ENCODE measurements around the gene NFKB1. TPM values are rescaled to one million over a fixed set of nuclear protein-coding genes. Genes with fewer than 3 reads are reported as not detected.
A peak's percentile ranks its signal among the peaks of the same experiment; 100 is the strongest.

Gene NFKB1
- total and polyA plus RNA-seq, 3 experiments from 2014 or later = 45.5 to 189 (median 185) TPM

- Mint-ChIP-seq H3K27ac (peak overlapping the region in 4 of 8 donors; percentile 14 to 71 (median 54)), H3K36me3 (peaks cover 4 to 38% (median 7%) of the 10 kb centered on the region in 3 donors), H3K4me1 (peaks cover 74 to 99% (median 94%) of the 10 kb centered on the region in 3 donors), H3K27me3 (peaks cover 0 to 2% of the 10 kb centered on the region in 2 donors), H3K4me3 (peak overlapping the region in 1 of 7 donors; percentile 33), H3K9me3 (no peaks in the 10 kb centered on the region)
- H3K27me3 ChIP-seq (ENCODE audit: insufficient read depth, low read length, poor library complexity, severe bottlenecking) = no peaks in the 10 kb centered on the region
- H3K27ac ChIP-seq (ENCODE audit: low read depth, low read length) = no peak overlapping the region
- ChIA-PET CTCF (interaction anchor here (0.5 to 1.3 kb wide), 2 partner anchors 22 to 94 kb away, joined by 3 read pairs; no protein-coding TSS in a partner anchor), POLR2A (no interaction called here)
- H3K4me3 ChIP-seq (ENCODE audit: low read length) = no peak overlapping the region
- H3K9me3 ChIP-seq (ENCODE audit: low read length) = no peaks in the 10 kb centered on the region
- H3K36me3 ChIP-seq (ENCODE audit: insufficient read depth, low read length) = no peaks in the 10 kb centered on the region
- DNase-seq = no peak
- peaks cover 63% of the 10 kb centered on the region for H3K4me1 ChIP-seq (ENCODE audit: insufficient read depth, low read length)
Measured at GRCh38 chr4:102525097-102525496, 23.9 kb downstream of the NFKB1 start.

- Histone ChIP-seq H3K36me3 (ENCODE audit: insufficient read depth, low read length) (no peaks in the 10 kb centered on the region), H3K9me3 (ENCODE audit: low read length) (no peaks in the 10 kb centered on the region), H3K4me1 (ENCODE audit: insufficient read depth, low read length) (peaks cover 59% of the 10 kb centered on the region), H3K4me3 (ENCODE audit: low read length) (no peak overlapping the region), H3K27me3 (ENCODE audit: insufficient read depth, low read length, poor library complexity, severe bottlenecking) (no peaks in the 10 kb centered on the region), H3K27ac (ENCODE audit: low read depth, low read length) (no peak overlapping the region)
- POLR2A ChIA-PET = no interaction called here
- Mint-ChIP-seq H3K4me3 (peak overlapping the region in 1 of 7 donors; percentile 33), H3K27me3 (peaks cover 0 to 2% of the 10 kb centered on the region in 2 donors), H3K27ac (peak overlapping the region in 4 of 8 donors; percentile 12 to 71 (median 54)), H3K9me3 (no peaks in the 10 kb centered on the region), H3K4me1 (peaks cover 73 to 99% (median 94%) of the 10 kb centered on the region in 3 donors), H3K36me3 (peaks cover 7 to 42% (median 11%) of the 10 kb centered on the region in 3 donors)
- CTCF ChIA-PET = interaction anchor here (0.5 to 1.3 kb wide), 2 partner anchors 23 to 95 kb away, joined by 3 read pairs; no protein-coding TSS in a partner anchor
- DNase-seq = no peak
Measured at GRCh38 chr4:102525504-102525903, 24.3 kb downstream of the NFKB1 start.

GRCh38 chr4:102526532-102526931 lies 25.4 kb downstream of the NFKB1 start:
- Mint-ChIP-seq H3K4me1 (peaks cover 74 to 100% (median 94%) of the 10 kb centered on the region in 3 donors), H3K4me3 (no peak overlapping the region), H3K9me3 (no peaks in the 10 kb centered on the region), H3K27me3 (peaks cover 0 to 2% of the 10 kb centered on the region in 2 donors), H3K27ac (peak overlapping the region in 5 of 8 donors; percentile 13 to 55 (median 33)), H3K36me3 (peaks cover 11 to 52% (median 15%) of the 10 kb centered on the region in 3 donors)
- Histone ChIP-seq H3K4me3 (ENCODE audit: low read length) (no peak overlapping the region), H3K27ac (ENCODE audit: low read depth, low read length) (no peak overlapping the region), H3K27me3 (ENCODE audit: insufficient read depth, low read length, poor library complexity, severe bottlenecking) (no peaks in the 10 kb centered on the region), H3K9me3 (ENCODE audit: low read length) (no peaks in the 10 kb centered on the region), H3K36me3 (ENCODE audit: insufficient read depth, low read length) (no peaks in the 10 kb centered on the region), H3K4me1 (ENCODE audit: insufficient read depth, low read length) (peaks cover 52% of the 10 kb centered on the region)
- POLR2A ChIA-PET = no interaction called here
- CTCF ChIA-PET = interaction anchor here (1.3 to 1.9 kb wide), 3 partner anchors 15 to 27 kb away, joined by 3 to 6 read pairs (median 3); no protein-coding TSS in a partner anchor
- no peak for DNase-seq

GRCh38 chr4:102527695-102528283 lies 26.6 kb downstream of the NFKB1 start:
- Histone ChIP-seq H3K27me3 (ENCODE audit: insufficient read depth, low read length, poor library complexity, severe bottlenecking) (no peaks in the 10 kb centered on the region), H3K27ac (ENCODE audit: low read depth, low read length) (no peak overlapping the region), H3K4me3 (ENCODE audit: low read length) (peak overlapping the region; percentile 21), H3K4me1 (ENCODE audit: insufficient read depth, low read length) (peaks cover 40% of the 10 kb centered on the region), H3K9me3 (ENCODE audit: low read length) (no peaks in the 10 kb centered on the region), H3K36me3 (ENCODE audit: insufficient read depth, low read length) (no peaks in the 10 kb centered on the region)
- Mint-ChIP-seq H3K36me3 (peaks cover 11 to 54% (median 15%) of the 10 kb centered on the region in 3 donors), H3K27me3 (peaks cover 0 to 2% of the 10 kb centered on the region in 2 donors), H3K27ac (peak overlapping the region; percentile 48 to 86 (median 76)), H3K4me1 (peaks cover 67 to 92% (median 86%) of the 10 kb centered on the region in 3 donors), H3K9me3 (no peaks in the 10 kb centered on the region), H3K4me3 (peak overlapping the region; percentile 65 to 90 (median 78))
- CTCF ChIA-PET = interaction anchor here (1.2 to 1.9 kb wide), 3 partner anchors 11 to 28 kb away, joined by 3 to 6 read pairs (median 4); no protein-coding TSS in a partner anchor
- POLR2A ChIA-PET = interaction anchor here (1.7 kb wide), 1 partner anchor 26 kb away, joined by 6 read pairs; no protein-coding TSS in a partner anchor
- peak in 1 of 5 donors; percentile 61 for DNase-seq

GRCh38 chr4:102529977-102530376 lies 28.8 kb downstream of the NFKB1 start:
- CTCF ChIA-PET = no interaction called here
- H3K4me3 ChIP-seq (ENCODE audit: low read length) = no peak overlapping the region
- H3K27me3 ChIP-seq (ENCODE audit: insufficient read depth, low read length, poor library complexity, severe bottlenecking) = no peaks in the 10 kb centered on the region
- H3K36me3 Mint-ChIP-seq = peaks cover 14 to 61% (median 15%) of the 10 kb centered on the region in 3 donors
- POLR2A ChIA-PET = no interaction called here
- H3K4me1 ChIP-seq (ENCODE audit: insufficient read depth, low read length) = peaks cover 44% of the 10 kb centered on the region
- H3K27ac ChIP-seq (ENCODE audit: low read depth, low read length) = no peak overlapping the region
- H3K36me3 ChIP-seq (ENCODE audit: insufficient read depth, low read length) = no peaks in the 10 kb centered on the region
- no peak overlapping the region for H3K4me3 Mint-ChIP-seq
- no peaks in the 10 kb centered on the region for H3K9me3 ChIP-seq (ENCODE audit: low read length)
- no peak for DNase-seq
- peaks cover 69 to 92% (median 87%) of the 10 kb centered on the region in 3 donors for H3K4me1 Mint-ChIP-seq
- peak overlapping the region in 3 of 8 donors; percentile 18 to 74 (median 42) for H3K27ac Mint-ChIP-seq
- no peaks in the 10 kb centered on the region for H3K9me3 Mint-ChIP-seq
- H3K27me3 Mint-ChIP-seq = no peaks in the 10 kb centered on the region

- Histone ChIP-seq H3K4me3 (ENCODE audit: low read length) (no peak overlapping the region), H3K9me3 (ENCODE audit: low read length) (no peaks in the 10 kb centered on the region), H3K4me1 (ENCODE audit: insufficient read depth, low read length) (peaks cover 47% of the 10 kb centered on the region), H3K27ac (ENCODE audit: low read depth, low read length) (no peak overlapping the region), H3K27me3 (ENCODE audit: insufficient read depth, low read length, poor library complexity, severe bottlenecking) (no peaks in the 10 kb centered on the region), H3K36me3 (ENCODE audit: insufficient read depth, low read length) (no peaks in the 10 kb centered on the region)
- CTCF ChIA-PET = no interaction called here
- DNase-seq = no peak
- Mint-ChIP-seq H3K27ac (peak overlapping the region in 2 of 8 donors; percentile 19 to 35), H3K27me3 (no peaks in the 10 kb centered on the region), H3K36me3 (peaks cover 12 to 56% (median 14%) of the 10 kb centered on the region in 3 donors), H3K4me1 (peaks cover 68 to 92% (median 87%) of the 10 kb centered on the region in 3 donors), H3K4me3 (no peak overlapping the region), H3K9me3 (no peaks in the 10 kb centered on the region)
- POLR2A ChIA-PET = no interaction called here
Measured at GRCh38 chr4:102530986-102531385, 29.8 kb downstream of the NFKB1 start.

GRCh38 chr4:102531462-102531861 lies 30.3 kb downstream of the NFKB1 start:
- no peaks in the 10 kb centered on the region for H3K36me3 ChIP-seq (ENCODE audit: insufficient read depth, low read length)
- H3K27me3 Mint-ChIP-seq = no peaks in the 10 kb centered on the region
- H3K27ac Mint-ChIP-seq = peak overlapping the region in 1 of 8 donors; percentile 35
- DNase-seq = no peak
- CTCF ChIA-PET = no interaction called here
- peaks cover 66 to 92% (median 87%) of the 10 kb centered on the region in 3 donors for H3K4me1 Mint-ChIP-seq
- no peak overlapping the region for H3K4me3 Mint-ChIP-seq
- peaks cover 11 to 55% (median 14%) of the 10 kb centered on the region in 3 donors for H3K36me3 Mint-ChIP-seq
- H3K9me3 ChIP-seq (ENCODE audit: low read length) = no peaks in the 10 kb centered on the region
- H3K27ac ChIP-seq (ENCODE audit: low read depth, low read length) = no peak overlapping the region
- H3K9me3 Mint-ChIP-seq = no peaks in the 10 kb centered on the region
- POLR2A ChIA-PET = no interaction called here
- no peaks in the 10 kb centered on the region for H3K27me3 ChIP-seq (ENCODE audit: insufficient read depth, low read length, poor library complexity, severe bottlenecking)
- peaks cover 46% of the 10 kb centered on the region for H3K4me1 ChIP-seq (ENCODE audit: insufficient read depth, low read length)
- no peak overlapping the region for H3K4me3 ChIP-seq (ENCODE audit: low read length)

- ChIA-PET POLR2A (no interaction called here), CTCF (no interaction called here)
- peak overlapping the region in 2 of 7 donors; percentile 10 to 16 for H3K4me3 Mint-ChIP-seq
- H3K9me3 Mint-ChIP-seq = no peaks in the 10 kb centered on the region
- H3K36me3 Mint-ChIP-seq = peaks cover 11 to 59% (median 14%) of the 10 kb centered on the region in 3 donors
- Histone ChIP-seq H3K9me3 (ENCODE audit: low read length) (no peaks in the 10 kb centered on the region), H3K4me3 (ENCODE audit: low read length) (no peak overlapping the region), H3K27ac (ENCODE audit: low read depth, low read length) (no peak overlapping the region), H3K4me1 (ENCODE audit: insufficient read depth, low read length) (peaks cover 28% of the 10 kb centered on the region), H3K27me3 (ENCODE audit: insufficient read depth, low read length, poor library complexity, severe bottlenecking) (no peaks in the 10 kb centered on the region), H3K36me3 (ENCODE audit: insufficient read depth, low read length) (no peaks in the 10 kb centered on the region)
- H3K27me3 Mint-ChIP-seq = no peaks in the 10 kb centered on the region
- no peak for DNase-seq
- H3K27ac Mint-ChIP-seq = peak overlapping the region in 5 of 8 donors; percentile 15 to 80 (median 50)
- peaks cover 50 to 77% (median 73%) of the 10 kb centered on the region in 3 donors for H3K4me1 Mint-ChIP-seq
Measured at GRCh38 chr4:102533348-102533747, 32.2 kb downstream of the NFKB1 start.

Data from CD8-positive, alpha-beta memory T cell (primary cell).